Keratinocyte (primary cell): ENCODE data around the gene SPOCK1.

Source experiments
- CTCF ChIP-seq, 3 experiments: IDR thresholded peaks in 1 of 3; conservative IDR thresholded peaks in 1 of 3; optimal IDR thresholded peaks in 1 of 3; 2 replicates in 2 of 3; 3 replicates in 1 of 3; pipeline versions ENCODE3 to v1.5.1; 2011; ENCODE audit warnings: low read length in 3 of 3, mild to moderate bottlenecking in 3 of 3, moderate library complexity in 2 of 3, control low read depth in 1 of 3, inconsistent platforms in 1 of 3; ENCODE audit not compliant: insufficient read depth in 2 of 3; ENCODE audit errors: extremely low read depth in 1 of 3
- EZH2 ChIP-seq: IDR thresholded peaks from one replicate; pipeline ENCODE4 v1.6.1; 2012; ENCODE audit warnings: inconsistent platforms, mild to moderate bottlenecking, low read length, moderate library complexity

DNA sequence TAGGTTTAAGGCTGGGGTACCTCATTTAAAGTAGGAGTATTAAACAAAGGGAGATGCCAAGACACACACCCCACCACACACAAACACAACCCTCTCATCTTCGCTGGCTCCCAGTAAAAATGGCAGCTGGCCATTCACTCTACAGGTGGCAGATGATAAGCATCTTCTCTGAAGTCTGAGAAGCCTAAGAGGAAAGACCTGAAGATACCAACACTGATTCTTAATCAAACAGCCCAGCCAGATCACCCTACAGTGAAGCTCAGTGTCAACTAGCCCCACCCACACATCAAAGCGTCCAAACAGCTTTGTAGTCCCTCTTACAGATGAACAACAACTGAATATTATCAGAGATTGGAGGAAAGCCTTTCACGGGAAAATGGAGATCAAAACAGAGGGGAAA is 59.5 kb downstream of the SPOCK1 start:
- TF ChIP-seq CTCF (optimal IDR thresholded peaks at IDR 0.05 in 1 of 3, IDR thresholded peaks at IDR 0.05 in 1 of 3, conservative IDR thresholded peaks at IDR 0.05 in 1 of 3; ENCODE audit: extremely low read depth in 1 of 3, insufficient read depth in 2 of 3, low read length in 3 of 3), result no peak
- TF ChIP-seq EZH2, result no peak
